Pancreas (tissue), 10 donors: ENCODE measurements around the gene UBASH3B. TPM values are rescaled to one million over a fixed set of nuclear protein-coding genes. Genes with fewer than 3 reads are reported as not detected.
A peak's percentile ranks its signal among the peaks of the same experiment; 100 is the strongest.

Experiments
- ATAC-seq, 4 donors: fragments of 200-7000 bp; cut with Tn5 transposase; one replicate each; pipeline versions ENCODE4 v1.8.0 to v1.9.1; 2020; ENCODE audit warnings: mild to moderate bottlenecking in 4 of 4, moderate library complexity in 4 of 4
- DNase-seq, 6 donors: peaks; one replicate each; pipeline ENCODE4 v3.0.0-alpha.2; 2020
- FAIRE-seq: peaks from 2 replicates; lab custom pipeline; 2012; peaks lifted over from hg19 to GRCh38; lab: Jason Lieb, UNC
- H3K27ac ChIP-seq, 4 donors: fragments of 200-600 bp; sonication (generic); 1 replicate in 3 of 4; 2 replicates in 1 of 4; pipeline versions ENCODE4 v1.5.0 to v1.8.0; 2020
- H3K27me3 ChIP-seq, 4 donors: fragments of 200-600 bp; one replicate each; pipeline ENCODE4 v1.8.0; 2021
- H3K36me3 ChIP-seq, 3 donors: fragments of 200-600 bp; sonication (generic) in 1 of 3; one replicate each; pipeline versions ENCODE4 v1.5.0 to v1.8.0; 2020 to 2021
- H3K4me1 ChIP-seq, 3 donors: fragments of 200-600 bp; one replicate each; pipeline ENCODE4 v1.8.0; 2021
- H3K4me3 ChIP-seq, 4 donors: fragments of 200-600 bp; sonication (generic) in 2 of 4; one replicate each; pipeline versions ENCODE4 v1.5.0 to v1.8.0; 2020 to 2021
- H3K9me3 ChIP-seq, 4 donors: fragments of 200-600 bp; one replicate each; pipeline ENCODE4 v1.8.0; 2021
- WGBS, 2 donors: extraction: QIAGEN DNeasy Blood & Tissue Kit; methylation state at CpG; one replicate each; pipeline ENCODE4 v1.1.7; 2013; 5-methylcytosine and 5-hydroxymethylcytosine counted together
- intact Hi-C, 3 donors: fragments of 100-400 bp; cut with DNase I; formaldehyde crosslinking; loops; one replicate each; pipeline versions ENCODE4 v1.11.1 to v1.14.2; 2022
- polyA plus RNA-seq, 2 donors: library from polyadenylated mRNA; stranded (reverse); fragments of 200-250 nt; gene quantifications; one replicate each; pipeline ENCODE4 v1.2.3, GENCODE V29; 2013
- total RNA-seq, 6 donors: library from RNA; stranded (reverse); fragmentation: NEBNext Ultra II Directional in 4 of 6; extraction: Animal tissue kit (Norgen Biotek cat#: 25700) in 4 of 6; gene quantifications; one replicate each; pipeline versions ENCODE4 v1.2.1 to v1.2.4, GENCODE V29; 2021 to 2023
- TF ChIP-seq, protein P1 (sequence below), 4 donors: fragments of 200-600 bp; sonication (generic) in 3 of 4; IDR thresholded peaks; one replicate each; pipeline versions ENCODE4 v1.5.0 to v1.8.0; 2021; ENCODE audit warnings: antibody characterized with exemption in 4 of 4
- donor health status: healthy with polysubstance abuse.
- donor health status: DM: no; HTN: no; CAD: no; lungs with moderate emphysema.
- donor health status: DM: no; HTN: no; CAD: no.
- donor health status: control.
- donor health status: control.
- donor health status: Bipolar disorder and iron deficiency.
- donor health status: DM: yes; HTN: yes; CAD: no.
- donor health status: DM: no; HTN: no; CAD: no.
- donor health status: DM: no; HTN: no; CAD: no.
- donor health status: DM: yes; HTN: yes; CAD: no.

The UBASH3B gene
- total and polyA plus RNA-seq, 8 donors: 0.56 to 5.8 (median 1.8) TPM

GRCh38 chr11:122666743-122667142 lies 11.2 kb downstream of the UBASH3B start:
- H3K36me3 ChIP-seq: no peaks in the 10 kb centered on the region
- no peak overlapping the region for H3K27ac ChIP-seq
- DNase-seq: no peak
- no peaks in the 10 kb centered on the region for H3K27me3 ChIP-seq
- no peak for ATAC-seq
- no peak for FAIRE-seq
- TF ChIP-seq, protein P1, sequence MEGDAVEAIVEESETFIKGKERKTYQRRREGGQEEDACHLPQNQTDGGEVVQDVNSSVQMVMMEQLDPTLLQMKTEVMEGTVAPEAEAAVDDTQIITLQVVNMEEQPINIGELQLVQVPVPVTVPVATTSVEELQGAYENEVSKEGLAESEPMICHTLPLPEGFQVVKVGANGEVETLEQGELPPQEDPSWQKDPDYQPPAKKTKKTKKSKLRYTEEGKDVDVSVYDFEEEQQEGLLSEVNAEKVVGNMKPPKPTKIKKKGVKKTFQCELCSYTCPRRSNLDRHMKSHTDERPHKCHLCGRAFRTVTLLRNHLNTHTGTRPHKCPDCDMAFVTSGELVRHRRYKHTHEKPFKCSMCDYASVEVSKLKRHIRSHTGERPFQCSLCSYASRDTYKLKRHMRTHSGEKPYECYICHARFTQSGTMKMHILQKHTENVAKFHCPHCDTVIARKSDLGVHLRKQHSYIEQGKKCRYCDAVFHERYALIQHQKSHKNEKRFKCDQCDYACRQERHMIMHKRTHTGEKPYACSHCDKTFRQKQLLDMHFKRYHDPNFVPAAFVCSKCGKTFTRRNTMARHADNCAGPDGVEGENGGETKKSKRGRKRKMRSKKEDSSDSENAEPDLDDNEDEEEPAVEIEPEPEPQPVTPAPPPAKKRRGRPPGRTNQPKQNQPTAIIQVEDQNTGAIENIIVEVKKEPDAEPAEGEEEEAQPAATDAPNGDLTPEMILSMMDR (IDR thresholded peaks at IDR 0.05): no peak
- intact Hi-C loops: no loop called here
- no peaks in the 10 kb centered on the region for H3K9me3 ChIP-seq
- H3K4me1 ChIP-seq: no peaks in the 10 kb centered on the region
- H3K4me3 ChIP-seq: no peak overlapping the region

DNA sequence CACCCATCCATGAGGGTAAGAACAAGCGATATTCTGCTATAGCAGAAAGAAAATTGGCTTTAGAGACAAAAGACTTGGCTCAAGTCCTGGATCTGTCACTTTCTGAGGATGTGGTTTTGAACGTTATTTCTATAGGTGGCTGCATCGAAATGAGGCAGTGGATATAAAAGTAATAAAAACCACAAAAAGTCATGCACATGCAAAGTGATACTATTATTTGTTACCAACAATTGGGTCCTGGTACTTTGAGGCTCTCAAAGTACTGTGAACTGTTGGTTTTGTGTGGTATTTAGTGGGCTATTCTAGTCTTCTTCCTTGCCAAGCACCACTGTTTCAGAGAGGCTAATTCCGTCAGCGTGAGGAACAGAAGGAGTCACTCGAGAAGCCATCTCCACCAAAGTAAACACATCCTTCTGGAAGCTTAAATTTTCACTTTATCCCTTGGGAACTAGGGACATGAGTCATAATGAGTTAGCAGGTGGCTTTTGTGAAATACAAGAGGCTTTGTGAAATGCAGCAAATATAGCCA lies 13.1 kb downstream of the UBASH3B start:
- Histone ChIP-seq H3K27me3 (no peaks in the 10 kb centered on the region), H3K4me3 (no peak overlapping the region), H3K27ac (no peak overlapping the region), H3K36me3 (no peaks in the 10 kb centered on the region), H3K4me1 (no peaks in the 10 kb centered on the region), H3K9me3 (no peaks in the 10 kb centered on the region)
- WGBS, 2 donors: 82 to 86% methylated on average over 6 of the region's 6 CpGs
- DNase-seq (no peak), FAIRE-seq (no peak), ATAC-seq (no peak)
- TF ChIP-seq, protein P1 (IDR thresholded peaks at IDR 0.05): no peak
- intact Hi-C loops: no loop called here

DNA sequence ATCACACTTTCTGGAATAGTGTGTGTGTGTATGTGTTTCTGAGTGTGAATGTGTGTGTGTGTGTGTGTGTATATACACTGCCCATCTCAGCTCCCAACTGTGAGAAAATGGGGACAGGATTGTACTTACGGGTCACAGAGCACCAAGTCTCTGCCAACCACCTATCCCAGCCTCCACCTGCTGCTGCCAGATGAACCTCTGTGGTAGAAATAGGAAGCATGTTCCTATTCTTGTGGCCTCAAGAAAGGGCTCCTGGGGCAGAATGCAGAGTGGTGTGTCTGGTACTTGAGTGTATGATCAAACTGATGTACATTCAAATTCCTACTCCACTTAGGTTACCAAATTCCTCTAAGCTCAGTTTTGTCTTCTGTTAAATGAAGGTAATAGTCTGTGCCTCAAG lies 14.6 kb downstream of the UBASH3B start:
- TF ChIP-seq, protein P1 (IDR thresholded peaks at IDR 0.05): no peak
- Histone ChIP-seq H3K27me3 (no peaks in the 10 kb centered on the region), H3K4me3 (no peak overlapping the region), H3K36me3 (no peaks in the 10 kb centered on the region), H3K27ac (no peak overlapping the region), H3K9me3 (no peaks in the 10 kb centered on the region), H3K4me1 (no peaks in the 10 kb centered on the region)
- no peak for FAIRE-seq
- intact Hi-C loops: no loop called here
- no peak for ATAC-seq
- 85 to 92% methylated on average over 1 of the region's 1 CpG for WGBS, 2 donors
- DNase-seq: no peak

DNA sequence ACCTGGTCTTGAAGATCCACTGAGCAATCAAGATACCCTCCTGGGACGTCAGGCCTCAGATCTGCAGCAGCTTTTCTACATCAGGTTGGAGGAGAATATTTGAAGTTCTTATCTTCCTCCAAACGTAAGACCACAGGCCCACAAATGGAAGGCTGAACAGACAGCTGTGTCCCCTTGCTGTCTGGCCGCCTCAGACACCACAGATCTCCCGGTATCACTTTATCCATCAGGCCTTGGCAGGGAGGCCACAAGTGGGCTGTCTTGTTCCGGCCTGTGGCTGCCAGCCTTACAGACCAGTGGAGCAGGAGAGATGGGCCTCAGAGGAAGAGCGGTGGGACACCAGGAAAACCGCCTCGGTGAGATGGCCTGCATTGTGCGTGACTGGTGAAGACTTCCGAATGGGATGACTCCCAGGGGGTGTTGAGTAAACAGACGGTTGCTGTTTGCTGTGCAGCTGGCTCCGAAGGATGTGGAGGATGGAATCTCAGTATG lies 15.9 kb downstream of the UBASH3B start:
- H3K4me1 ChIP-seq: no peaks in the 10 kb centered on the region
- no peak overlapping the region for H3K4me3 ChIP-seq
- no peaks in the 10 kb centered on the region for H3K9me3 ChIP-seq
- ATAC-seq (no peak), DNase-seq (no peak), FAIRE-seq (no peak)
- WGBS, 2 donors: 54 to 81% methylated on average over 12 of the region's 12 CpGs
- H3K27ac ChIP-seq: no peak overlapping the region
- intact Hi-C loops: no loop called here
- no peaks in the 10 kb centered on the region for H3K27me3 ChIP-seq
- H3K36me3 ChIP-seq: no peaks in the 10 kb centered on the region
- TF ChIP-seq, protein P1 (IDR thresholded peaks at IDR 0.05): no peak

DNA sequence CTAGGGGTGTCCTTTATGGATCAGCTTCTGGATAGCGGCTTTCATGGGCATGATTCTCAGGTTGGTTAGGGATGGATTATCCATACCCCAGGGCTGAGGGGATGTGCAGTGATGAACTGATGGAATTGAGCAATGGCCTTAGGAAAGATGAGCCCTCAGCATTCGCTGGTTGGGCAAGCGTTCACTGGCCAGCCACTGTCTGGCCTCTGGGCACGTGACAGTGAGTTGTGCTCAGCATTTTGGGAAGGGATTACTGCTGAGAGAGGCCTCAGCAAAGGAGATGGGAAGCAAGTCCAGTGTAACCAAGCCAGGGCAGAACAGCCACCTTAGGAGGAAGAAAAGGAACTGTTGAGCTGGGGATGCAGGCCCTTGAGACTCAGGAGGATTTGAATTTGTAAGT lies 17.4 kb downstream of the UBASH3B start:
- Histone ChIP-seq H3K4me3 (no peak overlapping the region), H3K4me1 (no peaks in the 10 kb centered on the region), H3K27ac (no peak overlapping the region), H3K36me3 (no peaks in the 10 kb centered on the region), H3K9me3 (no peaks in the 10 kb centered on the region), H3K27me3 (no peaks in the 10 kb centered on the region)
- TF ChIP-seq, protein P1 (IDR thresholded peaks at IDR 0.05): no peak
- WGBS, 2 donors: 91 to 95% methylated on average over 4 of the region's 4 CpGs
- FAIRE-seq (no peak), DNase-seq (no peak), ATAC-seq (peak in 2 of 4 donors; percentile 52 to 71)
- intact Hi-C loops: no loop called here
